Hepatocyte (in vitro differentiated cells): Measurements from ENCODE around the gene PLA2G4F.

Source experiments
- EZH2 ChIP-seq: fragments of 200-600 bp; sonication (generic); IDR thresholded peaks from 2 replicates; pipeline ENCODE4 v1.6.1; 2016; ENCODE audit warnings: antibody characterized with exemption, mild to moderate bottlenecking, borderline replicate concordance
- EZH2phosphoT487 ChIP-seq: fragments of 200-600 bp; sonication (generic); IDR thresholded peaks from one replicate; pipeline ENCODE4 v1.6.1; 2018; ENCODE audit warnings: antibody characterized with exemption, mild to moderate bottlenecking, low read depth, moderate library complexity; ENCODE audit not compliant: unreplicated experiment, severe bottlenecking
- TF ChIP-seq, protein P1 (sequence below): fragments of 200-600 bp; sonication (generic); IDR thresholded peaks from 2 replicates; pipeline ENCODE4 v1.5.1; 2016; ENCODE audit warnings: antibody characterized with exemption, mild to moderate bottlenecking; ENCODE audit not compliant: poor library complexity

DNA sequence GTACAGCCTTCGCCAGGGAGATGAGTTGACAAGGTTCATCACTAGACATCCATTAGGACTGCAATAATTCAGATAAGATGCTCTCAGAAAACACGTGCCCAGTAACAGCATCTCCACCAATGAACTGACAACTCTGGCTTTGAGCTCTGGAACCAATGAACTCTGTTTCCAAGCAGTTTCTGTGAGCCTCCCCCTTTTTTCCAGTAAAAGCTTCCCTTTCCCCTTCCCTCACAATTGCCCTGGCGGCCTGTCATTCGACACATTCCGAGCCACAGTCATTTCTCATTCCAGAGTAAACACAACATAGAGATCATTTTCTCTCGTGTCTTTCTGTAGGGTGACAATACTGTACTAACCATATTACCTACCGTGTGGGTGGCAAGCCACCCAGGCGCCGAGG is 65.7 kb downstream of the PLA2G4F start:
- TF ChIP-seq, protein P1, sequence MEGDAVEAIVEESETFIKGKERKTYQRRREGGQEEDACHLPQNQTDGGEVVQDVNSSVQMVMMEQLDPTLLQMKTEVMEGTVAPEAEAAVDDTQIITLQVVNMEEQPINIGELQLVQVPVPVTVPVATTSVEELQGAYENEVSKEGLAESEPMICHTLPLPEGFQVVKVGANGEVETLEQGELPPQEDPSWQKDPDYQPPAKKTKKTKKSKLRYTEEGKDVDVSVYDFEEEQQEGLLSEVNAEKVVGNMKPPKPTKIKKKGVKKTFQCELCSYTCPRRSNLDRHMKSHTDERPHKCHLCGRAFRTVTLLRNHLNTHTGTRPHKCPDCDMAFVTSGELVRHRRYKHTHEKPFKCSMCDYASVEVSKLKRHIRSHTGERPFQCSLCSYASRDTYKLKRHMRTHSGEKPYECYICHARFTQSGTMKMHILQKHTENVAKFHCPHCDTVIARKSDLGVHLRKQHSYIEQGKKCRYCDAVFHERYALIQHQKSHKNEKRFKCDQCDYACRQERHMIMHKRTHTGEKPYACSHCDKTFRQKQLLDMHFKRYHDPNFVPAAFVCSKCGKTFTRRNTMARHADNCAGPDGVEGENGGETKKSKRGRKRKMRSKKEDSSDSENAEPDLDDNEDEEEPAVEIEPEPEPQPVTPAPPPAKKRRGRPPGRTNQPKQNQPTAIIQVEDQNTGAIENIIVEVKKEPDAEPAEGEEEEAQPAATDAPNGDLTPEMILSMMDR, result no peak
- TF ChIP-seq EZH2 (no peak), EZH2phosphoT487 (no peak)
